ENCODE results near the gene SLC32A1. TPM values are rescaled to one million over a fixed set of nuclear protein-coding genes. Genes with fewer than 3 reads are reported as not detected.

SLC32A1 gene
- total RNA-seq = 7.7 TPM

GRCh38 chr20:38723848-38724625 is at the start of gene SLC32A1:
SLC32A1 (plus strand) TSS chr20:38724486; CDS start chr20:38724725, 239 bp downstream.
- DNase-seq (ENCODE audit: low spot score in 2 of 2) (peak; percentile 28 to 39), FAIRE-seq (no peak)

GRCh38 chr20:38674765-38675133 is 49.5 kb upstream of the SLC32A1 start:
- DNase-seq (ENCODE audit: low spot score in 2 of 2) = no peak
- FAIRE-seq = no peak

DNA sequence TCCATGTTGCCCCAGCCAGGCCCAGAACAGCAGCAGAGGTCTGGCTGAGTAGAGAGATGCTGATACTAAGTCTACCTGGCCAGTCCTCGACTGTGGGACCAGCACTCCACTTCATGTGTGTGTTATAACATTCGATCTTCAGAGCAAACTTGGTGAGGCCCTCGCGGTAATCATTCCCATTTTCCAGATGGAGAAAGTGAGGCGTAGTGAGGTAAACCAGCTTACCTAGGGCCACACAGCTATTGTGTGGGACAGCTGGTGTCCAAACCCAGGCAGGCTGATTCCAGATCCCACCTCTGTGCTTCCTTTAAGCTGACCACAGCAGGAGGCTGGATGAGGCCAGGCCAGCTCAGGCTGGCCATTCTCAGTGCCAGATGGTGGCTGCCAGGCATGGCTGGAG is 47.7 kb upstream of the SLC32A1 start:
- FAIRE-seq = no peak
- no peak for DNase-seq (ENCODE audit: low spot score in 2 of 2)

- FAIRE-seq (no peak), DNase-seq (ENCODE audit: low spot score in 2 of 2) (no peak)
Measured at GRCh38 chr20:38680500-38681306, 43.6 kb upstream of the SLC32A1 start.

- no peak for DNase-seq (ENCODE audit: low spot score in 2 of 2)
- FAIRE-seq = no peak
Measured at GRCh38 chr20:38685271-38685670, 39.0 kb upstream of the SLC32A1 start.

DNA sequence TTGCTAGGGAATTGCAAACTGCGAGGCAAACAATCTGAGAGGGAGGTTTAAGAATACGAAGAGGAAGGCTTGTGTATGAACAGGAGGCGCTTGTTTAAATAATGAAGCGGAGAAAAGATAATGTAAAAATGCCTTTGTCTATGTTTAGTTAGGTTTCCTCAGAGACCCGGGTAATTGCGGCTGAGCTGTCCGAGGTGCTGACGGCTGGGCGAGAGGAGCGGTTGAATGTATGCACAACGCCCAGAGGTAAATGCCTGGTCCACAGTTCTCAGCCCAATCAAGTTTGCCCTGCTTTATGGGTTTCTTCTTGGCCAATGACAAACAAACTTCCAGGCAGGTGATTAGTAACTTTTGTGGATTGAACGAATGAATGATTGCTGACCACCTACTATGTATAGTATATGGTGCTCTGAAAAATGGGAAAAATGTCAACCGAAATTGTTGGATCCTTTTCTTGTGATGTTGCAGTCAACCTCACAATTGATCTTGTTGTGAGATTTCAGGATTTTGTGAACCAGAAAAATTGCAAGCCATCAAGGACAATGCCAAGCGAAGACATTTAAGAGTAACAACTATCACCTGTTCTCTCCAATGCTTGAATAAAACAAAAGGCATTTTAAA is 38.3 kb upstream of the SLC32A1 start:
- no peak for FAIRE-seq
- no peak for DNase-seq (ENCODE audit: low spot score in 2 of 2)

DNA sequence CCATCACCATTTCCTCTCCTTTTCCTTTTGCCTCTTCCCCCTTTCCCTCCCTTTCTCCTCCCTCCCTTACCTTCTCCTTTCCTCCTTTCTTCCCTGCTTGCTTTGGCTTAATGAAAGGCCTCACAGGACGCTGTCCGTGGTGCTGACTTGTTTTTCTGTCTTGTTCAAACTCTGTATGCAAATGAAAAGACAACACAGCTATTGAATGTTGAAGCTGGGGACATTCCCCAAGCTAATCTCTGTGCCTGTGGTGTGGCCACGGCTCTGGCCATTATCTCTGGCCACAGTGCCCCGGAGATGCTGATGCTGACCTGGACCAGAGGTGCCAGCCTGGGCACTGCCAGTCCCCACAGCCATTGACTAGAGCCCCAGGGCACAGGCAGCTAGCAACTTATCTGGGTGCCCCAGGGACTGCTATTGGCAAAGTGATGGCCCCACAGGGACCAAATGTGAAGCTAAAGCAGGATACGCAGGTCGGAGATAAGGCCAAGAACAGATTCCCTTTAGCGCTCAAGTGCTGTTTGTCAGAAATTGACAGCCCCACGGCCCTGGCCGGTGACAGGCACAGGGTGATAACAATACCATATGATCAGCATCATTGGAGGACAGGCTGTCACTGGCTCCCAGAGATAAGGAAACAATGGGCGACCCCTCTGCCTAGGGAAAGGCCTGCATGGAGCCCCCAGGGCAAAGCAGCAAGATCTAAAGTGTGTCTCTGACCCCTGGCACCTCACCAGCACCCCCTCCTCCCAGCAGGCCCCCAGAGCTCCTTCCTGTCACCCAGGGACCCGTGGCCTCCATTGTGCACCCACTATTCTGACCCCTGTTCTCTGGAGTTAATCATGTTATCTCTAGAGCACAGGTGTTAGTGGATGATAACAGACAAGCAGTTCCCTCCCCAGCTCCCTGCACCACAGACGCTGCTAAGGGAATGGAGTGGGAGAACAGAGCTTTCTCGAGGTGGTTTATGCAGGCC is 31.6 kb upstream of the SLC32A1 start:
- DNase-seq (ENCODE audit: low spot score in 2 of 2) (no peak), FAIRE-seq (no peak)

- DNase-seq (ENCODE audit: low spot score in 2 of 2) (no peak), FAIRE-seq (no peak)
Measured at GRCh38 chr20:38697306-38697705, 27.0 kb upstream of the SLC32A1 start.

- DNase-seq (ENCODE audit: low spot score in 2 of 2) (no peak), FAIRE-seq (no peak)
Measured at GRCh38 chr20:38698541-38698940, 25.7 kb upstream of the SLC32A1 start.

DNA sequence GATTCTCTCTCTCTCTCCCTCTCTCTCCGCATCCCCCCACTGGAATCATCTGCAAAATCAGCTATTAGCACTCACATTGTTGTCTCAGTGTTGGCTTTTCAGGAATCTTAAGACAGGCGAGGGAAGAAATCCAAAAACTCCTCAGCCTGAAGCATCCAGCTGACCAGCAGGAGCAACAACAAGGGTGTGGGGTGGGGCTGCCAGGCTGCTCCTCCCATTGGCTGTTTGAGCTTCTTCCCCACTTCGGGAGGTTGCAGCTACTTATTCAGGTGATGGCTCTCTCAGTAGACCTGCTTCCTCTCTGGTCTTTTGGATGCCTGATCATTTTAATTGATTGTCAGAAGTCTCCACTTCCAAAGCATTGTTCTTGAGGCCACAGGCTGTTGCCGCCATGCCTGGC is 24.1 kb upstream of the SLC32A1 start:
- FAIRE-seq = no peak

DNA sequence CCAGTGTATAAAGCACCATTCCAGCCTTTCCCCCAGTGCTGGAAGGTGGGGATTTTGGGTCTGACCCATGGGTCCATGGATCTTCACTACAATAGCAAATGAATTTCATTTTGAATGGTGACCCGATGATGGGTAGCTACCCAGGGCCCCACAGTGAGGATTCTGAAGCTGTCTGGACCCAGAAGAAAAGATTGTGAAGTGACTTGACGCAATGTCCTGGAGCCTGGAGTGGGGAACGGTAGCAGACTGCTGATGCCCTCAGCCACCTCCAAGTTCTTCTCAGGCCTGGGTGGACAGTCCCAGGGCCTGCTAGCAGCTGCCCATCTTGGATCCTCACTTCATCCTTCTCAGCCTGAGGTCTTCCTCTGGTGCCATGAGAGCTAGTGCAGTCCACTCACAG is 23.4 kb upstream of the SLC32A1 start:
- no peak for FAIRE-seq
- no peak for DNase-seq (ENCODE audit: low spot score in 2 of 2)

More for the DNA sequence above, 24.1 kb upstream of the SLC32A1 start:
- no peak for DNase-seq (ENCODE audit: low spot score in 2 of 2)

GRCh38 chr20:38703526-38703925 is 20.8 kb upstream of the SLC32A1 start:
- FAIRE-seq = no peak

DNA sequence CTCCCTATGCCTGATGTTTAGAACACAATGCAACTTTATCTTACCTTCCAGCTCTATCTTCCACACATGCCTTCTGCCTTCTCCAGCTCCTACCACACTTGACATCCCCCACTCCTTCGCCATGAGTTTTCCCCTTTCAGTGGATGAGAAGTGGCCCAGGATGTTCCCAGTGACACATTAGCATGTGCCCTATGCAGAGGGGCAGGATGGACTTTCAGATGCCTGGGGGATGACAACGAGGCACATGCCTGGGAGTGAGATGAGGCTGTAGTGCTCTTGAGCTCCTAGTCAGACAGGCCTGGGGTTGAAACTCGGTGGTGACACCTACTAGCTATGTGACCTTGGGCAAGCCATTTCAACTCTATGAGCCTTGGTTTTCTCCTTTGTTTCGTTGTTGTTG is 20.1 kb upstream of the SLC32A1 start:
- FAIRE-seq = no peak
- DNase-seq (ENCODE audit: low spot score in 2 of 2) = no peak

More at GRCh38 chr20:38703526-38703925, 20.8 kb upstream of the SLC32A1 start:
- DNase-seq (ENCODE audit: low spot score in 2 of 2) = no peak

- DNase-seq (ENCODE audit: low spot score in 2 of 2) = no peak
- FAIRE-seq = no peak
Measured at GRCh38 chr20:38706509-38706908, 17.8 kb upstream of the SLC32A1 start.

DNA sequence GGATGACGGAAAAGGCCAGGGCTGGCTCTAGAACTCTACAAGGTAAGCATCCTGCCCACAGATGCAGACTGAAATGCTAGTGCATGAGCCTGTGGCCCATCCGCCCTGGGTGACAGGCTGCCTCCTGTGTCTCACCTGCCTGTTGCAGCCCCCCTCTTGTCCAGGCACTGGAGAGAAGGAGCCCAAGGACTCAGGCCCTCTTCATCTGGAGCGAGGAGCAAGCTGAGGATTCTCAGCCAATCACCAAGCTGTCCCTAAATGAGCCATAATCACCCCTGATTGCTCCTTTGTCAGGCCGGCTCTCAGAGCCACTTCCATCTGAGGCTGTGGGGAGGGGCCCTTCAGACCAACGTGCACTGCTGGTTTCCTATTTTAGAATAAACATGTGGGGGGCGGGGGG is 10.0 kb upstream of the SLC32A1 start:
- FAIRE-seq (no peak), DNase-seq (ENCODE audit: low spot score in 2 of 2) (no peak)

DNA sequence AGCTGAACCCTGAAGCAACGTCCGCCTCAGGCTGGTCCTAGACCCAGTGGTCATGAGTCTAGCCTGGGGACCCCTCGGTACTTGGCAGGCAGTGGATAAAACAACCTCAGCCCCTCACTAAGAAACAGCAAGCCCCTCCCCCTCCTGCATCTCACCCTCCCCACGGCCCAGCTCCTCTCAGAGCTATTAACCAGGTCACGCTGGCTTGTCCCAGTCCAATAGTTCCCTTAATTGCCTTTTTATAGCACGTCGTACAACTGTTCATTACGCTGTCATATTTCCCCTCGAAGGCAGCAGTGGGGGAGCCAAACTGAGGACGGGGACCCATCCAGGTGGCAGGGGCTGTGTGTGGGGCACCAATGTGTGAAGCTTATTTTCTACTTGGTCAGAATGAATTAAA is 8.6 kb upstream of the SLC32A1 start:
- no peak for DNase-seq (ENCODE audit: low spot score in 2 of 2)
- no peak for FAIRE-seq

- DNase-seq (ENCODE audit: low spot score in 2 of 2) (no peak), FAIRE-seq (no peak)
Measured at GRCh38 chr20:38722683-38723016, 1.6 kb upstream of the SLC32A1 start.

DNA sequence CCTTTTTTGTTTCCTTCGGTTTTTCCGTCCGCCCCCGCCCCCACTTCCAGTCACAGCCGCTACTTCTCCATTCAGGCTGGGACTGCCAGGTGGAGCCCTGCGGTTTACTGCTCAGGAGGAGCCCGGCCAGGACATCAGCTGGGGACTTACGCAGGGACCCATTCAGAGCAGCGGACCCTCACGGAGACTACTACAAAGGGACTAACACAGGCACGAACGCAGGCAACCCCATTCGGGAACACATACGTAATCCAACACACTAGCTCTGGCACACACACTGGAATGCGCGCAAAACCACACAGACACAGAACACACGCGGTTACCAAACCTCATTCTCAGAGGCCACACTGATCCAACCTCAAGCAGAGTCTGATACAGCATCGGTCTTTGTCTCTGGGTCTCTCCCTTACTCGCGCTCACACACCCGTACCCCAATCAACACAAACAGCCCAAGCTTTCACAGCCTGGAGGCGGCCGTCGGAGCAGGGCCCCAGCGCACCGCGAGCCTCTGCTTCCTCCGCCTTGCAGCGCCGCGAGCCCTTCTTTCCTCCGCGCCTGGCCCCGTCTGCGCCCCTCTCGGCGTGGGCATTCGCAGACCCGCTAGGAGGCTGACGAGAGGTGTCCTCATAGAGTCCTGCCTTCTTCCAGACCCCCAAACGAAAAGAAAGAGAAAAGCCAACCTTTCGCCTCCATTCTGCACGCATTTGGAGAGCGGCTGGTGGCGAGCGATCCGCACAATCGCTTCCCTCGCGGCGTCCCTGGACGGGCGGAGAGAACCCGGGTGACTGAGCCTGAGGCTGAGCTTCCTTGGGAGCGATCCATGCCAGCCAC is 1.1 kb upstream of the SLC32A1 start:
- no peak for FAIRE-seq
- no peak for DNase-seq (ENCODE audit: low spot score in 2 of 2)

DNA sequence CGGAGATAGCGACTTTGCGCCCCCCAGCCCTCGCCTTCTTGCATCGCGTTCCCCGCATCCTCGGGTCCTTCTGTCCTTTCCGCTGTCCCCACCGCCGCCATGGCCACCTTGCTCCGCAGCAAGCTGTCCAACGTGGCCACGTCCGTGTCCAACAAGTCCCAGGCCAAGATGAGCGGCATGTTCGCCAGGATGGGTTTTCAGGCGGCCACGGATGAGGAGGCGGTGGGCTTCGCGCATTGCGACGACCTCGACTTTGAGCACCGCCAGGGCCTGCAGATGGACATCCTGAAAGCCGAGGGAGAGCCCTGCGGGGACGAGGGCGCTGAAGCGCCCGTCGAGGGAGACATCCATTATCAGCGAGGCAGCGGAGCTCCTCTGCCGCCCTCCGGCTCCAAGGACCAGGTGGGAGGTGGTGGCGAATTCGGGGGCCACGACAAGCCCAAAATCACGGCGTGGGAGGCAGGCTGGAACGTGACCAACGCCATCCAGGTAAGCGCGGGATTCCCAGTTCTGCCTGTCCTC is 401 bp downstream of the SLC32A1 start:
- no peak for DNase-seq (ENCODE audit: low spot score in 2 of 2)
- FAIRE-seq = no peak
